Measurements from ENCODE around the gene STARD10. TPM values are rescaled to one million over a fixed set of nuclear protein-coding genes. Genes with fewer than 3 reads are reported as not detected.
A peak's percentile ranks its signal among the peaks of the same experiment; 100 is the strongest.

STARD10 gene
- total and polyA plus RNA-seq, 2 donors (not counting 3 experiments of a cell fraction or from before 2014, with no cell fraction given) = 16.1 to 22.5 TPM

DNA sequence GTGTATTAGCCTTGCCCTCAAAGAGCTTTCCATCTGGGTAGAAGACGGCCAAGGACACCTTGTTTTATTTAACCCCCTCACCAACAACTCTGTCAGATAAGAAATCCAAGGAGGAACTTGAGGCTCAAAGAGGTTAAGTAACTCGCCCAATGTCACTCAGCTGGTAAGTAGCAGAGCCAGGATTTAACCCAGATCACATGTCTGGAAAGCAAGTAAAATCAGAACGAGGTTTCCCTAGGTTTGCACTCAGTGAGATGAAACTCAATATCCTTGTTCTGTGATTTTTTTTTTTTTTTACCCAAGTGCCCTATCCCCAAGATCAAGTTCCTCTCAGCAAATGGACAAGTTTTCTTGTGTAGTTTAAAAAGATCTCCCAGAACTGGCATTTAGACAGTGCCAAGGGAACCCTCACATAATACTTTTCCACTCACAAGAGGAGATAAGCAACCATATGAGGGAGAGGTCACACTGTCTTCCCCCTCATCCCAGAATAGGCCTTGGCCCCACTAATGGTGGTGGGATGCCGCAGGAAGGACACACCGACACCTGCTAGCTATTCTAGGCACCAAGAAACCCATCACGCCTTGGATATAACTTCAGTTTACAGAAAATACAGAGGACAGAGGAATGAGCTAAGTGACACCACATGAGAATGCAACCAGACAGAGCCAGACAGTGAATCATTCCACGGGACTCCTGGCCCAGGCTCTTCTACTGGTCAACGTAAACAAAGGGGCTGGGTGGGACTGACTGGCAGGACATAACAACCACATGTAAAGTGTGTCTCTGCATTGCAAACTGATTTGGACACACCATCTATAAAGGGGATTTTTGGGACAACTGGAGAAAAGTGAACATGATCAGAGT, 33.1 kb downstream of the STARD10 start:
- CTCF ChIA-PET = interaction anchor here (1.0 to 1.5 kb wide), 2 partner anchors 36 to 77 kb away, joined by 3 to 5 read pairs; no protein-coding TSS in a partner anchor
- intact Hi-C loops (cut with micrococcal nuclease) = no loop called here
- FAIRE-seq = peak; percentile 8
- POLR2A ChIA-PET = no interaction called here
- Histone ChIP-seq H3K9me1 (replicated peaks; ENCODE audit: control insufficient read depth, extremely low read depth, insufficient read depth, low read length) (no peaks in the 10 kb centered on the region), H3K9me3 (replicated peaks; ENCODE audit: control insufficient read depth, insufficient read depth, low read length) (no peaks in the 10 kb centered on the region), H2AFZ (ENCODE audit: low read depth, low read length) (no peak overlapping the region), H3K27me3 (ENCODE audit: control insufficient read depth in 2 of 2, insufficient read depth in 2 of 2, low read length in 2 of 2) (no peaks in the 10 kb centered on the region), H3K4me3 (replicated peaks in 1 of 3; ENCODE audit: insufficient read depth in 1 of 3, low read depth in 1 of 3, low read length in 3 of 3) (no peak overlapping the region), H3K27ac (ENCODE audit: insufficient read depth, low read depth, low read length) (no peak overlapping the region), H3K79me2 (ENCODE audit: control insufficient read depth, insufficient read depth, low read length) (no peaks in the 10 kb centered on the region), H3K4me2 (ENCODE audit: insufficient read depth, low read length) (no peak overlapping the region), H3K9ac (replicated peaks; ENCODE audit: extremely low read depth, insufficient read depth, low read length) (no peak overlapping the region), H3K36me3 (ENCODE audit: control insufficient read depth in 2 of 2, extremely low read depth in 1 of 2, insufficient read depth in 2 of 2, low read length in 2 of 2) (no peaks in the 10 kb centered on the region), H4K20me1 (replicated peaks; ENCODE audit: control insufficient read depth, extremely low read depth, insufficient read depth, low read length) (no peaks in the 10 kb centered on the region), H3K4me1 (ENCODE audit: control insufficient read depth, extremely low read depth, insufficient read depth, low read length) (no peaks in the 10 kb centered on the region)
- no peak for TF ChIP-seq EZH2 (IDR thresholded peaks at IDR 0.05; ENCODE audit: borderline replicate concordance, low read depth, low read length, severe bottlenecking)
- no peak for TF ChIP-seq JUN (IDR thresholded peaks at IDR 0.05; ENCODE audit: borderline replicate concordance, insufficient read depth, insufficient read length, low read depth)
- dilution Hi-C loops (cut with MboI; ENCODE audit: extremely low pct_ligation_motif_present, low sequenced_read_pairs) = no loop called here
- DNase-seq (ENCODE audit: low read depth, low spot score) = no peak
- no TSS peak for BruUV-seq (replicated peaks)

- Histone ChIP-seq H3K9me1 (replicated peaks; ENCODE audit: control insufficient read depth, extremely low read depth, insufficient read depth, low read length) (no peaks in the 10 kb centered on the region), H3K4me1 (ENCODE audit: control insufficient read depth, extremely low read depth, insufficient read depth, low read length) (no peaks in the 10 kb centered on the region), H3K27ac (ENCODE audit: insufficient read depth, low read depth, low read length) (no peak overlapping the region), H3K9ac (replicated peaks; ENCODE audit: extremely low read depth, insufficient read depth, low read length) (no peak overlapping the region), H3K9me3 (replicated peaks; ENCODE audit: control insufficient read depth, insufficient read depth, low read length) (no peaks in the 10 kb centered on the region), H3K79me2 (ENCODE audit: control insufficient read depth, insufficient read depth, low read length) (no peaks in the 10 kb centered on the region), H3K4me2 (ENCODE audit: insufficient read depth, low read length) (no peak overlapping the region), H3K4me3 (replicated peaks in 1 of 3; ENCODE audit: insufficient read depth in 1 of 3, low read depth in 1 of 3, low read length in 3 of 3) (no peak overlapping the region), H3K27me3 (ENCODE audit: control insufficient read depth in 2 of 2, insufficient read depth in 2 of 2, low read length in 2 of 2) (no peaks in the 10 kb centered on the region), H4K20me1 (replicated peaks; ENCODE audit: control insufficient read depth, extremely low read depth, insufficient read depth, low read length) (no peaks in the 10 kb centered on the region), H3K36me3 (ENCODE audit: control insufficient read depth in 2 of 2, extremely low read depth in 1 of 2, insufficient read depth in 2 of 2, low read length in 2 of 2) (no peaks in the 10 kb centered on the region), H2AFZ (ENCODE audit: low read depth, low read length) (no peak overlapping the region)
- no TSS peak for BruUV-seq (replicated peaks)
- CTCF ChIA-PET = interaction anchor here (1.0 to 1.5 kb wide), 3 partner anchors 17 to 34 kb away, joined by 3 to 5 read pairs (median 3); no protein-coding TSS in a partner anchor
- TF ChIP-seq FOS (IDR thresholded peaks at IDR 0.05; ENCODE audit: borderline replicate concordance, insufficient read depth, low read length) = no peak
- no peak for TF ChIP-seq JUN (IDR thresholded peaks at IDR 0.05; ENCODE audit: borderline replicate concordance, insufficient read depth, insufficient read length, low read depth)
- TF ChIP-seq, protein P1, sequence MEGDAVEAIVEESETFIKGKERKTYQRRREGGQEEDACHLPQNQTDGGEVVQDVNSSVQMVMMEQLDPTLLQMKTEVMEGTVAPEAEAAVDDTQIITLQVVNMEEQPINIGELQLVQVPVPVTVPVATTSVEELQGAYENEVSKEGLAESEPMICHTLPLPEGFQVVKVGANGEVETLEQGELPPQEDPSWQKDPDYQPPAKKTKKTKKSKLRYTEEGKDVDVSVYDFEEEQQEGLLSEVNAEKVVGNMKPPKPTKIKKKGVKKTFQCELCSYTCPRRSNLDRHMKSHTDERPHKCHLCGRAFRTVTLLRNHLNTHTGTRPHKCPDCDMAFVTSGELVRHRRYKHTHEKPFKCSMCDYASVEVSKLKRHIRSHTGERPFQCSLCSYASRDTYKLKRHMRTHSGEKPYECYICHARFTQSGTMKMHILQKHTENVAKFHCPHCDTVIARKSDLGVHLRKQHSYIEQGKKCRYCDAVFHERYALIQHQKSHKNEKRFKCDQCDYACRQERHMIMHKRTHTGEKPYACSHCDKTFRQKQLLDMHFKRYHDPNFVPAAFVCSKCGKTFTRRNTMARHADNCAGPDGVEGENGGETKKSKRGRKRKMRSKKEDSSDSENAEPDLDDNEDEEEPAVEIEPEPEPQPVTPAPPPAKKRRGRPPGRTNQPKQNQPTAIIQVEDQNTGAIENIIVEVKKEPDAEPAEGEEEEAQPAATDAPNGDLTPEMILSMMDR (IDR thresholded peaks at IDR 0.05; ENCODE audit: extremely low read depth in 1 of 2, insufficient read depth in 1 of 2, low read depth in 1 of 2, low read length in 2 of 2) = no peak
- TF ChIP-seq EZH2 (IDR thresholded peaks at IDR 0.05; ENCODE audit: borderline replicate concordance, low read depth, low read length, severe bottlenecking) = no peak
- TF ChIP-seq MYC (IDR thresholded peaks at IDR 0.05; ENCODE audit: low read depth, low read length) = no peak
- no peak for TF ChIP-seq GATA2 (IDR thresholded peaks at IDR 0.05; ENCODE audit: insufficient read depth, insufficient read length, low read depth, low read length)
- TF ChIP-seq, protein P2, sequence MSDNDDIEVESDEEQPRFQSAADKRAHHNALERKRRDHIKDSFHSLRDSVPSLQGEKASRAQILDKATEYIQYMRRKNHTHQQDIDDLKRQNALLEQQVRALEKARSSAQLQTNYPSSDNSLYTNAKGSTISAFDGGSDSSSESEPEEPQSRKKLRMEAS (IDR thresholded peaks at IDR 0.05; ENCODE audit: insufficient read depth, insufficient read length) = no peak
- TF ChIP-seq POLR2AphosphoS5 (IDR thresholded peaks at IDR 0.05; ENCODE audit: insufficient read depth, low read depth, low read length) = no peak
- no peak for TF ChIP-seq POLR2A (IDR thresholded peaks at IDR 0.05; ENCODE audit: low read depth, low read length)
- no peak for FAIRE-seq
- POLR2A ChIA-PET = no interaction called here
- dilution Hi-C loops (cut with MboI; ENCODE audit: extremely low pct_ligation_motif_present, low sequenced_read_pairs) (no loop called here), intact Hi-C loops (cut with micrococcal nuclease) (no loop called here)
- no peak for DNase-seq (ENCODE audit: low read depth, low spot score)
These were observed 34.3 kb downstream of the STARD10 start for GRCh38 chr11:72759468-72759985.
